Memory B cell (primary cell): Measurements from ENCODE around the gene LRRTM4.

Source experiments
- ATAC-seq: fragments of 150-1000 bp; cut with Tn5 transposase; 2 replicates; pipeline ENCODE4 v1.10.0; 2021; ENCODE audit warnings: low read depth, mild to moderate bottlenecking, moderate library complexity
- DNase-seq, 2 donors: peaks; one replicate each; pipeline ENCODE4 v3.0.0; 2022; ENCODE audit warnings: low spot score in 2 of 2
- H3K27ac Mint-ChIP-seq: one replicate; pipeline ENCODE4 v1.8.0; 2022; ENCODE audit warnings: mild to moderate bottlenecking, moderate library complexity, mixed read lengths
- H3K27me3 Mint-ChIP-seq: one replicate; pipeline ENCODE4 v1.8.0; 2022; ENCODE audit warnings: mixed read lengths
- H3K36me3 Mint-ChIP-seq: one replicate; pipeline ENCODE4 v1.8.0; 2022; ENCODE audit warnings: mild to moderate bottlenecking, mixed read lengths
- H3K4me1 Mint-ChIP-seq: one replicate; pipeline ENCODE4 v1.8.0; 2022; ENCODE audit warnings: mixed read lengths
- H3K4me3 Mint-ChIP-seq: one replicate; pipeline ENCODE4 v1.8.0; 2022; ENCODE audit warnings: mild to moderate bottlenecking, moderate library complexity, mixed read lengths
- H3K9me3 Mint-ChIP-seq: one replicate; pipeline ENCODE4 v1.8.0; 2022; ENCODE audit warnings: mixed read lengths

LRRTM4 gene

GRCh38 chr2:77325395-77325794, 196.8 kb downstream of the LRRTM4 start:
- Mint-ChIP-seq H3K36me3 (no peaks in the 10 kb centered on the region), H3K27me3 (no peaks in the 10 kb centered on the region), H3K4me1 (no peaks in the 10 kb centered on the region), H3K27ac (no peak overlapping the region), H3K9me3 (peaks cover 8% of the 10 kb centered on the region), H3K4me3 (no peak overlapping the region)
- no peak for ATAC-seq
- no peak for DNase-seq

- no peak for DNase-seq
- Mint-ChIP-seq H3K27me3 (no peaks in the 10 kb centered on the region), H3K9me3 (peaks cover 6% of the 10 kb centered on the region), H3K4me3 (no peak overlapping the region), H3K27ac (no peak overlapping the region), H3K4me1 (no peaks in the 10 kb centered on the region), H3K36me3 (no peaks in the 10 kb centered on the region)
- ATAC-seq, result no peak
Measured at GRCh38 chr2:77322431-77322830, 199.7 kb downstream of the LRRTM4 start.

DNA sequence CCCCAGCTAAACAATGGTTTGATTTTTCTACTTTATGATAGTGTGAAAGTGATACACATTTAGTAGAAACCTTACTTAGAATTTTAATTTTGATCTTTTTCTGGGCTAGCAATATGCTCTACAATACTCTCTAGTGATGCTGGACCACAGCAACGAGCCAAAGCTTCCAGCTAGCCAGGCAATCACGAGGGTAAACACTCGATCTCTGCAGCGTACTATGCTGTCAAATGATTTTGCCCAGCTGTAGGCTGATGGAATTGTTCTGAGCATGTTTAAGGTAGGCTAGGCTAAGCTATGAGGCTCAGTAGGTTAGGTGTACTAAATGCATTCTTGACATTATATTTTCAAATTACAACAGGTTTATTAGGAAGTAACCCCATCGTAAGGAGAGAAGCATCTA, 207.5 kb downstream of the LRRTM4 start:
- Mint-ChIP-seq H3K36me3 (no peaks in the 10 kb centered on the region), H3K27ac (no peak overlapping the region)

DNA sequence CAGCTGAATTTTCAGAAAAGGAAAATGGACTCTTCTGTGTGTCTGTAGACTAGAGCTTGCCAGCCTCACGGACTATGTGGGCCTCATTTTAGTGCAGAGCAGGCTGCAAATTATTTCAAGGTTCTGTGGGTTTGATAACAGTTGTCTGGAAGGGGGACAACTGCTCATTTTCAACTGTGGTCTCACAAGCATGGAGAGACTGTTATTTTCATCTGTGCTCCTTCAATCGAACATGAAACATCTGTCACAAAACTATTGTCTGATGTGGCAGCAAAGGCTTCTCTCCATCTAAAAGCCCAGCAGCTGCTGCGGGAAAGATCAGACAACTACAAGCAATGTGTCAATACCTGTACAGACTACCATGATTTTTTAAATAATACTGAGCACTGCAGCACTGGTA, 211.8 kb downstream of the LRRTM4 start:
- no peak for DNase-seq
- Mint-ChIP-seq H3K27me3 (no peaks in the 10 kb centered on the region), H3K4me3 (no peak overlapping the region), H3K9me3 (peaks cover 11% of the 10 kb centered on the region), H3K27ac (no peak overlapping the region), H3K4me1 (no peaks in the 10 kb centered on the region), H3K36me3 (no peaks in the 10 kb centered on the region)
- no peak for ATAC-seq

More for the DNA sequence above, 207.5 kb downstream of the LRRTM4 start:
- Mint-ChIP-seq H3K27me3 (no peaks in the 10 kb centered on the region), H3K9me3 (peaks cover 9% of the 10 kb centered on the region), H3K4me3 (no peak overlapping the region), H3K4me1 (no peaks in the 10 kb centered on the region)
- ATAC-seq (no peak), DNase-seq (no peak)

DNA sequence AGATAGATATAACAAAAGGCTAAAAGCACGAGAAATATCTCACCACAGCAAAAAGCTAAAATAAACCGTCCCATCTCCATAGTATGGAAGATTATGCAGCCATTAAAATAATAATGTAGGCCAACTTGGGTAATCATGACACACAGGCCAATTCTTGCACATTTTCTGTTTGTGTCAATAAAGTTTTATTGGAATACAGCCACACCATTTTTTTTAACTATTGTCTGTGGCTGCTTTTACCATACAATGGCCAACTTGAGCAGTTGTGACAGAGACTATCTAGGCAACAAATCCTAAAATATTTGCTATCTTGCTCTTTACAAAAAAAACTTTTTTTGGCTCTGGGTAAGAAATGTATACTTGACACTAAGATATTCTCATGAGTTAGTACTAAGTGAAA, 212.5 kb downstream of the LRRTM4 start:
- no peak overlapping the region for H3K27ac Mint-ChIP-seq
- no peaks in the 10 kb centered on the region for H3K36me3 Mint-ChIP-seq
- H3K4me3 Mint-ChIP-seq, result no peak overlapping the region
- DNase-seq (no peak), ATAC-seq (no peak)
- H3K4me1 Mint-ChIP-seq, result no peaks in the 10 kb centered on the region
- H3K9me3 Mint-ChIP-seq, result peaks cover 11% of the 10 kb centered on the region
- H3K27me3 Mint-ChIP-seq, result no peaks in the 10 kb centered on the region

GRCh38 chr2:77301441-77301840, 220.7 kb downstream of the LRRTM4 start:
- DNase-seq (no peak), ATAC-seq (no peak)
- Mint-ChIP-seq H3K36me3 (no peaks in the 10 kb centered on the region), H3K27ac (no peak overlapping the region), H3K9me3 (peaks cover under 1% of the 10 kb centered on the region), H3K27me3 (no peaks in the 10 kb centered on the region), H3K4me1 (no peaks in the 10 kb centered on the region), H3K4me3 (no peak overlapping the region)

DNA sequence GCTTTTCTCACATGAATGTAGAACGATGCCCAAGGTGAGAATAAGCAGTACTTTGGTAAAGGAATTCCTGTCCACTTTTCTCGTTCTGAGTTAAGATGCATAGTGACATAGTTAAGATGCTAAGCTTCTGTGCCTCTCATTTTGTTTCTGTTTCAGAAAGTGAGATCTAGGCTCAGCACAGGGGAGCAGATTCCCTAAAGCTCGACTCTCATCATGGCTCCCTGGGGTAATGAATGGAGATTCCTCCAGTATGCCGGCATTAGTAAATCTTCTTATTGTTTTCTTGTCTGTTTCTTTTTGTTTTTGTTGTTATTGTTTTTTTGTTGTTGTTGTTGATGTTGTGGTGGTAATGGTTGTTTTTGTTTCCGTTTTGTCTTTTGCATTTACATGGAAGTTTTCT, 225.4 kb downstream of the LRRTM4 start:
- no peaks in the 10 kb centered on the region for H3K36me3 Mint-ChIP-seq
- H3K9me3 Mint-ChIP-seq, result no peaks in the 10 kb centered on the region
- DNase-seq (no peak), ATAC-seq (no peak)
- H3K27ac Mint-ChIP-seq, result no peak overlapping the region
- H3K27me3 Mint-ChIP-seq, result no peaks in the 10 kb centered on the region
- no peak overlapping the region for H3K4me3 Mint-ChIP-seq
- H3K4me1 Mint-ChIP-seq, result no peaks in the 10 kb centered on the region

GRCh38 chr2:77294474-77294873, 227.7 kb downstream of the LRRTM4 start:
- ATAC-seq, result no peak
- DNase-seq, result no peak
- Mint-ChIP-seq H3K9me3 (peaks cover 2% of the 10 kb centered on the region), H3K27ac (no peak overlapping the region), H3K27me3 (no peaks in the 10 kb centered on the region), H3K36me3 (no peaks in the 10 kb centered on the region), H3K4me1 (no peaks in the 10 kb centered on the region), H3K4me3 (no peak overlapping the region)

GRCh38 chr2:77284353-77284752, 237.8 kb downstream of the LRRTM4 start:
- H3K27me3 Mint-ChIP-seq, result no peaks in the 10 kb centered on the region
- peaks cover 4% of the 10 kb centered on the region for H3K9me3 Mint-ChIP-seq
- H3K4me1 Mint-ChIP-seq, result no peaks in the 10 kb centered on the region
- no peaks in the 10 kb centered on the region for H3K36me3 Mint-ChIP-seq
- ATAC-seq (no peak), DNase-seq (no peak)
- no peak overlapping the region for H3K27ac Mint-ChIP-seq
- H3K4me3 Mint-ChIP-seq, result no peak overlapping the region

DNA sequence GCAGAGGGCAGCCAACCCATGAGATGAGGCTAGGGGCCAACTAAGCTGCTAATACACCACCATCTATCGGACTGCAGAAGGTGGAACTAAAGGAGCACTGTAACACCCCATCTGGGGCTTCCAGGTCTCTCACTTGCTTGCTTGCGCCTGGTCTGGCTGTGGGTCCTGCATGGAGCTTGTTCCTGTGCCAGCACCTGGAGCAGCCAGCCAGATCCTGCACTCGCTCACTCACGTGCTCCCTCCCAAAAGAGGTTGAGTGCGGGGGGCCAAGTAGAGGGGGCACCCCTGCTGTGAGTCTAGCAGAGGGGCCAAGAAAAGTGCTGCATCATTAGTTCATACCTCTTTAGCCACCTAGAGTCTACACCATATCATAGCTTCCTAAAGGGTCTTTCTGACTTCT, 250.9 kb downstream of the LRRTM4 start:
- Mint-ChIP-seq H3K27me3 (no peaks in the 10 kb centered on the region), H3K4me3 (no peak overlapping the region), H3K9me3 (peaks cover 4% of the 10 kb centered on the region), H3K27ac (no peak overlapping the region), H3K4me1 (no peaks in the 10 kb centered on the region), H3K36me3 (no peaks in the 10 kb centered on the region)
- no peak for DNase-seq
- ATAC-seq, result no peak

DNA sequence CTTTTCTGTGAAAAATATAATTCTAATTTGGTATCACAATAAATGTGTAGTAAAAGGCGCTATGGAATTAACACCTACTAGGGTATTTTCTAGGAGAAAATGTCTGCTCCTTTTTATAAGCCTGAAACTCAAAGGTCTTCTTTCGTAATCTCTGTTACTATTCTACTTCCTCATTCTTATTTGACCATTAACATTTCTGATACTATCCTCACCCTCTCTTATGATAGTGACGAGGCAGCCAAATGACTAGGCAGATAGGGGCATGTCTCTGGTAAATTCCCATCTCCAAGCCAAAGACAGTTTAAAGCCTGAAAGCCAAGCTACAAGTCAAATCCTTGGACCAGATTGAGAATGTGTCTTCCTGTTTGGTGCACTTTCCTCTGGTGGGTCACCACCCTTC, 251.7 kb downstream of the LRRTM4 start:
- no peak overlapping the region for H3K27ac Mint-ChIP-seq
- ATAC-seq (no peak), DNase-seq (no peak)
- H3K4me1 Mint-ChIP-seq, result no peaks in the 10 kb centered on the region
- H3K27me3 Mint-ChIP-seq, result no peaks in the 10 kb centered on the region
- H3K36me3 Mint-ChIP-seq, result no peaks in the 10 kb centered on the region
- peaks cover 4% of the 10 kb centered on the region for H3K9me3 Mint-ChIP-seq
- no peak overlapping the region for H3K4me3 Mint-ChIP-seq

GRCh38 chr2:77268626-77269025, 253.6 kb downstream of the LRRTM4 start:
- DNase-seq, result no peak
- H3K4me1 Mint-ChIP-seq, result no peaks in the 10 kb centered on the region
- no peaks in the 10 kb centered on the region for H3K27me3 Mint-ChIP-seq
- no peak overlapping the region for H3K27ac Mint-ChIP-seq
- ATAC-seq, result no peak
- H3K4me3 Mint-ChIP-seq, result no peak overlapping the region
- H3K9me3 Mint-ChIP-seq, result peaks cover 4% of the 10 kb centered on the region
- H3K36me3 Mint-ChIP-seq, result no peaks in the 10 kb centered on the region

GRCh38 chr2:77232909-77233425, 289.2 kb downstream of the LRRTM4 start:
- Mint-ChIP-seq H3K9me3 (peaks cover 5% of the 10 kb centered on the region), H3K4me3 (no peak overlapping the region), H3K4me1 (no peaks in the 10 kb centered on the region), H3K27me3 (no peaks in the 10 kb centered on the region), H3K36me3 (no peaks in the 10 kb centered on the region), H3K27ac (no peak overlapping the region)
- DNase-seq, result no peak
- no peak for ATAC-seq

- H3K9me3 Mint-ChIP-seq, result peaks cover 4% of the 10 kb centered on the region
- DNase-seq (no peak), ATAC-seq (no peak)
- no peaks in the 10 kb centered on the region for H3K36me3 Mint-ChIP-seq
- no peaks in the 10 kb centered on the region for H3K4me1 Mint-ChIP-seq
- H3K27me3 Mint-ChIP-seq, result no peaks in the 10 kb centered on the region
- no peak overlapping the region for H3K27ac Mint-ChIP-seq
- H3K4me3 Mint-ChIP-seq, result no peak overlapping the region
Measured at GRCh38 chr2:77228391-77228790, 293.8 kb downstream of the LRRTM4 start.

GRCh38 chr2:77210725-77211124, 311.5 kb downstream of the LRRTM4 start:
- Mint-ChIP-seq H3K4me3 (no peak overlapping the region), H3K36me3 (no peaks in the 10 kb centered on the region), H3K4me1 (no peaks in the 10 kb centered on the region), H3K9me3 (peaks cover 1% of the 10 kb centered on the region), H3K27me3 (no peaks in the 10 kb centered on the region), H3K27ac (no peak overlapping the region)
- DNase-seq, result no peak
- ATAC-seq, result no peak
